ENCODE measurements around the gene MLLT3.

MLLT3 gene

DNA sequence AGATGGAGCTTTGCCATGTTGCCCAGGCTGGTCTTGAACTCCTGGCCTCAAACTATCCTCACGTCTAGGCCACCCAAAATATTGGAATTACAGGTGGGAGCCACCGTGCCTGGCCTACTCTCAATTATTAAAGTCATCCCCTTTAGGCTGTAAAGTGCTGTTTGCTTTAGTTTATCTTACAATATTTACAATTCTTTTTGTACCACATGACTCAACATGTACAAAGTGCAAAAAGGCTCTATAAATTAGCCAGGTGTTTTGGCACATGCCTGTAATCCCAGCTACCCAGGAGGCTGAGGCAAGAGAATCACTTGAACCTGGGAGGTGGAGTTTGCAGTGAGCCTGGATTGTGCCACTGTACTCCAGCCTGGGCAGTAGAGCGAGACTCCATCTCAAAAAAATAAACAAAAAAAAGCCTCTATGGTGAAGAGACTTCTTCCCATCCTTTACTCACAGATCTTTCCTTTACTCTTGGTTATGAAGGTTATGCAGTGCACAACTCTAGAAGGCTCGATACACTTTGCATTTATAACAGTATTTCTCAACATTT, 28.5 kb upstream of the MLLT3 start:
- Histone ChIP-seq H3K9ac (ENCODE audit: low read depth, low read length) (no peak overlapping the region), H3K36me3 (ENCODE audit: insufficient read depth, low read length) (no peaks in the 10 kb centered on the region), H3K4me3 (ENCODE audit: low read depth in 1 of 2, low read length in 2 of 2) (no peak overlapping the region), H3K79me2 (ENCODE audit: insufficient read depth, low read length) (no peaks in the 10 kb centered on the region), H3K27me3 (ENCODE audit: insufficient read depth, low read length, poor library complexity) (no peaks in the 10 kb centered on the region), H4K20me1 (ENCODE audit: insufficient read depth, low read length) (no peaks in the 10 kb centered on the region), H3K27ac (ENCODE audit: low read length) (no peak overlapping the region), H3K4me1 (ENCODE audit: insufficient read depth, low read length) (no peaks in the 10 kb centered on the region), H3K4me2 (ENCODE audit: insufficient read depth, low read length) (no peak overlapping the region), H3K9me3 (ENCODE audit: insufficient read depth, low read length, severe bottlenecking) (no peaks in the 10 kb centered on the region), H2AFZ (ENCODE audit: low read depth, low read length) (no peak overlapping the region)
- TF ChIP-seq, protein P1, sequence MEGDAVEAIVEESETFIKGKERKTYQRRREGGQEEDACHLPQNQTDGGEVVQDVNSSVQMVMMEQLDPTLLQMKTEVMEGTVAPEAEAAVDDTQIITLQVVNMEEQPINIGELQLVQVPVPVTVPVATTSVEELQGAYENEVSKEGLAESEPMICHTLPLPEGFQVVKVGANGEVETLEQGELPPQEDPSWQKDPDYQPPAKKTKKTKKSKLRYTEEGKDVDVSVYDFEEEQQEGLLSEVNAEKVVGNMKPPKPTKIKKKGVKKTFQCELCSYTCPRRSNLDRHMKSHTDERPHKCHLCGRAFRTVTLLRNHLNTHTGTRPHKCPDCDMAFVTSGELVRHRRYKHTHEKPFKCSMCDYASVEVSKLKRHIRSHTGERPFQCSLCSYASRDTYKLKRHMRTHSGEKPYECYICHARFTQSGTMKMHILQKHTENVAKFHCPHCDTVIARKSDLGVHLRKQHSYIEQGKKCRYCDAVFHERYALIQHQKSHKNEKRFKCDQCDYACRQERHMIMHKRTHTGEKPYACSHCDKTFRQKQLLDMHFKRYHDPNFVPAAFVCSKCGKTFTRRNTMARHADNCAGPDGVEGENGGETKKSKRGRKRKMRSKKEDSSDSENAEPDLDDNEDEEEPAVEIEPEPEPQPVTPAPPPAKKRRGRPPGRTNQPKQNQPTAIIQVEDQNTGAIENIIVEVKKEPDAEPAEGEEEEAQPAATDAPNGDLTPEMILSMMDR (IDR thresholded peaks at IDR 0.05; ENCODE audit: borderline replicate concordance, extremely low read depth, low read length, poor library complexity, severe bottlenecking): no peak
- no peak for TF ChIP-seq EZH2 (IDR thresholded peaks at IDR 0.05; ENCODE audit: borderline replicate concordance, low read depth, low read length, severe bottlenecking)
- ATAC-seq (ENCODE audit: insufficient read depth, low read depth) (no peak), DNase-seq (no peak)

DNA sequence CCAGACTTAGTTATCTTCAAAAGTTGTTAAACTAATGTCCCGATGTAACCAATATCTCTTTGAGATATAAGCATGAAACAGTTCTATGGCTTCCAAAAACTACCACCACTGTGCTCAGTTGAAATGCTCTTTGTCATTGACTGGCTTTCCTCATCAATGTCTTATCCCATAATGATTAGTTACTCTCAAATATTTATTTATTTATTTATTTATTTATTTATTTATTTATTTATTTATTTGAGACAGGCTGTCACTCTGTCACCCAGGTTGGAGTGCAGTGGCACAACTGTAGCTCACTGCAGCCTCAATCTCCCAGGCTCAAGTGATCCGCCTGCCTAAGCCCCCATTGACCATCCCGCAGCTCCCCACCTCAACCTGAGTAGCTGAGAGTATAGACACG, 28.0 kb upstream of the MLLT3 start:
- no peak overlapping the region for H3K27ac ChIP-seq (ENCODE audit: low read length)
- no peaks in the 10 kb centered on the region for H3K4me1 ChIP-seq (ENCODE audit: insufficient read depth, low read length)
- H3K79me2 ChIP-seq (ENCODE audit: insufficient read depth, low read length): no peaks in the 10 kb centered on the region
- DNase-seq (no peak), ATAC-seq (ENCODE audit: insufficient read depth, low read depth) (no peak)
- H3K4me3 ChIP-seq (ENCODE audit: low read depth in 1 of 2, low read length in 2 of 2): no peak overlapping the region
- H3K9ac ChIP-seq (ENCODE audit: low read depth, low read length): no peak overlapping the region
- H2AFZ ChIP-seq (ENCODE audit: low read depth, low read length): no peak overlapping the region
- no peaks in the 10 kb centered on the region for H4K20me1 ChIP-seq (ENCODE audit: insufficient read depth, low read length)
- TF ChIP-seq, protein P1 (IDR thresholded peaks at IDR 0.05; ENCODE audit: borderline replicate concordance, extremely low read depth, low read length, poor library complexity, severe bottlenecking): no peak
- TF ChIP-seq EZH2 (IDR thresholded peaks at IDR 0.05; ENCODE audit: borderline replicate concordance, low read depth, low read length, severe bottlenecking): no peak
- H3K9me3 ChIP-seq (ENCODE audit: insufficient read depth, low read length, severe bottlenecking): no peaks in the 10 kb centered on the region
- H3K4me2 ChIP-seq (ENCODE audit: insufficient read depth, low read length): no peak overlapping the region
- H3K36me3 ChIP-seq (ENCODE audit: insufficient read depth, low read length): no peaks in the 10 kb centered on the region
- H3K27me3 ChIP-seq (ENCODE audit: insufficient read depth, low read length, poor library complexity): no peaks in the 10 kb centered on the region

DNA sequence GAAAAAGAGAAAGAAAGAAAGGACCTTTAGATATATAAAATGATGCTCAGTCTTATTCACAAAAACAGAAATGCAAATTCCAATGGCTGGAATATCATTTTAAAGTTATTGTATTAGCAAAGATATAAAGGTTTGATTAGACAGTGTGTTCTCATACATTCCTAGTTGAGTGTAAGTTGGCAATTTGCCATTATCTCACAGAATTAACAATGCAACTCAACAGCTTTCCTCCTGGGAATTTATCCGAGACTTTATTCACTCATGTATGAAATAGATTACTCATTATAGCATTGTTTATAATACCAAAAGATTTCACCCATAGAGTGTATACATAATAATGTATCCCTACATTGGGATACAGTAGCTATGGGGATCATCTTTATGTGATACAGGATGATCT, 27.1 kb upstream of the MLLT3 start:
- DNase-seq (no peak), ATAC-seq (ENCODE audit: insufficient read depth, low read depth) (no peak)
- H3K9me3 ChIP-seq (ENCODE audit: insufficient read depth, low read length, severe bottlenecking): no peaks in the 10 kb centered on the region
- H3K4me3 ChIP-seq (ENCODE audit: low read depth in 1 of 2, low read length in 2 of 2): no peak overlapping the region
- H3K4me1 ChIP-seq (ENCODE audit: insufficient read depth, low read length): no peaks in the 10 kb centered on the region
- TF ChIP-seq EZH2 (IDR thresholded peaks at IDR 0.05; ENCODE audit: borderline replicate concordance, low read depth, low read length, severe bottlenecking): no peak
- TF ChIP-seq, protein P1 (IDR thresholded peaks at IDR 0.05; ENCODE audit: borderline replicate concordance, extremely low read depth, low read length, poor library complexity, severe bottlenecking): no peak
- no peaks in the 10 kb centered on the region for H4K20me1 ChIP-seq (ENCODE audit: insufficient read depth, low read length)
- no peaks in the 10 kb centered on the region for H3K27me3 ChIP-seq (ENCODE audit: insufficient read depth, low read length, poor library complexity)
- no peak overlapping the region for H3K9ac ChIP-seq (ENCODE audit: low read depth, low read length)
- H3K79me2 ChIP-seq (ENCODE audit: insufficient read depth, low read length): no peaks in the 10 kb centered on the region
- no peak overlapping the region for H3K4me2 ChIP-seq (ENCODE audit: insufficient read depth, low read length)
- no peak overlapping the region for H3K27ac ChIP-seq (ENCODE audit: low read length)
- no peak overlapping the region for H2AFZ ChIP-seq (ENCODE audit: low read depth, low read length)
- H3K36me3 ChIP-seq (ENCODE audit: insufficient read depth, low read length): no peaks in the 10 kb centered on the region

DNA sequence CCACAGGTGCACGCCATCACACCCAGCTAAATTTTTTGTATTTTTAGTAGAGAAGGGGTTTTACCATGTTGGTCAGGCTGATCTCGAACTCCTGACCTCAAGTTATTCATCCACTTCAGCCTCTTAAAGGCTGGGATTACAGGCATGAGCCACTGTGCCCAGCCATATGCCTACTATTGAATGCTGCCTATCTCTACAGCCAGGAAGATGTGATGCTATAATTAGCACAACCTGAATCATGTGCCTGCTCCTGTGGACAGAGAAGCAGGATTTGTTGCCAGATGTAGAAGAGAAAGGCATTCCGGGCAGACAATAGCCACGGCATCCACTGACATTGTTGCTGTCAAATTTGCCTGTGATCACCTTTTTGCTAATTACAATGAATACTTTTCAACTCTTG, 24.4 kb upstream of the MLLT3 start:
- TF ChIP-seq, protein P1 (IDR thresholded peaks at IDR 0.05; ENCODE audit: borderline replicate concordance, extremely low read depth, low read length, poor library complexity, severe bottlenecking): no peak
- TF ChIP-seq EZH2 (IDR thresholded peaks at IDR 0.05; ENCODE audit: borderline replicate concordance, low read depth, low read length, severe bottlenecking): no peak
- ATAC-seq (ENCODE audit: insufficient read depth, low read depth): no peak
- no peak overlapping the region for H3K4me2 ChIP-seq (ENCODE audit: insufficient read depth, low read length)
- no peak for DNase-seq
- H3K27me3 ChIP-seq (ENCODE audit: insufficient read depth, low read length, poor library complexity): no peaks in the 10 kb centered on the region
- no peaks in the 10 kb centered on the region for H3K9me3 ChIP-seq (ENCODE audit: insufficient read depth, low read length, severe bottlenecking)
- H3K79me2 ChIP-seq (ENCODE audit: insufficient read depth, low read length): no peaks in the 10 kb centered on the region
- H3K4me1 ChIP-seq (ENCODE audit: insufficient read depth, low read length): peaks cover 10% of the 10 kb centered on the region
- no peak overlapping the region for H3K27ac ChIP-seq (ENCODE audit: low read length)
- no peak overlapping the region for H3K4me3 ChIP-seq (ENCODE audit: low read depth in 1 of 2, low read length in 2 of 2)
- H3K36me3 ChIP-seq (ENCODE audit: insufficient read depth, low read length): no peaks in the 10 kb centered on the region
- no peak overlapping the region for H3K9ac ChIP-seq (ENCODE audit: low read depth, low read length)
- no peaks in the 10 kb centered on the region for H4K20me1 ChIP-seq (ENCODE audit: insufficient read depth, low read length)
- no peak overlapping the region for H2AFZ ChIP-seq (ENCODE audit: low read depth, low read length)

Data from DND-41 (cell line).